Stomach smooth muscle (tissue), 2 donors: ENCODE results near the gene GNPTAB.

Source experiments
- H3K27ac ChIP-seq: one replicate; pipeline ENCODE4 v1.7.0; 2013; ENCODE audit warnings: mild to moderate bottlenecking, low read length, inconsistent platforms
- H3K27me3 ChIP-seq, 2 donors: one replicate each; pipeline ENCODE4 v1.7.0; 2013; ENCODE audit warnings: low read length in 2 of 2; ENCODE audit not compliant: insufficient read depth in 2 of 2, control insufficient read depth in 1 of 2
- H3K36me3 ChIP-seq, 2 donors: one replicate each; pipeline ENCODE4 v1.7.0; 2013; ENCODE audit warnings: low read length in 2 of 2; ENCODE audit not compliant: control insufficient read depth in 2 of 2, insufficient read depth in 2 of 2
- H3K4me1 ChIP-seq: one replicate; pipeline ENCODE4 v1.7.0; 2013; ENCODE audit warnings: low read length; ENCODE audit not compliant: control insufficient read depth, insufficient read depth
- H3K4me3 ChIP-seq, 2 donors: one replicate each; pipeline ENCODE4 v1.7.0; 2013; ENCODE audit warnings: low read length in 2 of 2
- H3K9ac ChIP-seq, 2 donors: one replicate each; pipeline ENCODE4 v1.7.0; 2013; ENCODE audit warnings: low read length in 2 of 2, mild to moderate bottlenecking in 1 of 2
- H3K9me3 ChIP-seq, 2 donors: one replicate each; pipeline ENCODE4 v1.7.0; 2013; ENCODE audit warnings: low read length in 2 of 2; ENCODE audit not compliant: control insufficient read depth in 2 of 2
- donor health status: healthy.
- donor health status: Pancreatic carcinoma.

GNPTAB gene

GRCh38 chr12:101804409-101804808 is 26.4 kb downstream of the GNPTAB start:
- Histone ChIP-seq H3K9me3 (no peaks in the 10 kb centered on the region), H3K27me3 (no peaks in the 10 kb centered on the region), H3K4me1 (no peaks in the 10 kb centered on the region), H3K27ac (no peak overlapping the region), H3K4me3 (no peak overlapping the region), H3K9ac (no peak overlapping the region), H3K36me3 (no peaks in the 10 kb centered on the region)

GRCh38 chr12:101803978-101804377 is 26.8 kb downstream of the GNPTAB start:
- Histone ChIP-seq H3K27me3 (no peaks in the 10 kb centered on the region), H3K9me3 (no peaks in the 10 kb centered on the region)

GRCh38 chr12:101802486-101802885 is 28.3 kb downstream of the GNPTAB start:
- H3K4me1 ChIP-seq = no peaks in the 10 kb centered on the region
- H3K9me3 ChIP-seq = no peaks in the 10 kb centered on the region
- H3K36me3 ChIP-seq = no peaks in the 10 kb centered on the region
- H3K9ac ChIP-seq = no peak overlapping the region
- no peak overlapping the region for H3K4me3 ChIP-seq
- no peak overlapping the region for H3K27ac ChIP-seq
- H3K27me3 ChIP-seq = no peaks in the 10 kb centered on the region

More at GRCh38 chr12:101803978-101804377, 26.8 kb downstream of the GNPTAB start:
- no peaks in the 10 kb centered on the region for H3K36me3 ChIP-seq
- H3K27ac ChIP-seq = no peak overlapping the region
- no peak overlapping the region for H3K9ac ChIP-seq
- H3K4me3 ChIP-seq = no peak overlapping the region
- no peaks in the 10 kb centered on the region for H3K4me1 ChIP-seq

GRCh38 chr12:101799774-101800173 is 31.0 kb downstream of the GNPTAB start:
- no peak overlapping the region for H3K9ac ChIP-seq
- H3K9me3 ChIP-seq = no peaks in the 10 kb centered on the region
- no peak overlapping the region for H3K4me3 ChIP-seq
- no peak overlapping the region for H3K27ac ChIP-seq
- H3K36me3 ChIP-seq = no peaks in the 10 kb centered on the region
- no peaks in the 10 kb centered on the region for H3K27me3 ChIP-seq
- no peaks in the 10 kb centered on the region for H3K4me1 ChIP-seq

- Histone ChIP-seq H3K27me3 (no peaks in the 10 kb centered on the region), H3K9ac (no peak overlapping the region), H3K27ac (no peak overlapping the region), H3K36me3 (peaks cover 0 to 3% of the 10 kb centered on the region in 2 donors), H3K9me3 (no peaks in the 10 kb centered on the region), H3K4me3 (no peak overlapping the region), H3K4me1 (no peaks in the 10 kb centered on the region)
These were observed 35.0 kb downstream of the GNPTAB start for GRCh38 chr12:101795786-101796185.

GRCh38 chr12:101795013-101795412 is 35.7 kb downstream of the GNPTAB start:
- Histone ChIP-seq H3K27me3 (no peaks in the 10 kb centered on the region), H3K36me3 (peaks cover 0 to 3% of the 10 kb centered on the region in 2 donors), H3K9me3 (no peaks in the 10 kb centered on the region), H3K9ac (no peak overlapping the region), H3K4me1 (no peaks in the 10 kb centered on the region), H3K27ac (no peak overlapping the region), H3K4me3 (no peak overlapping the region)

GRCh38 chr12:101794574-101794973 is 36.2 kb downstream of the GNPTAB start:
- H3K36me3 ChIP-seq = peaks cover 0 to 3% of the 10 kb centered on the region in 2 donors
- no peaks in the 10 kb centered on the region for H3K9me3 ChIP-seq

GRCh38 chr12:101793401-101793800 is 37.4 kb downstream of the GNPTAB start:
- no peak overlapping the region for H3K9ac ChIP-seq
- H3K27me3 ChIP-seq = no peaks in the 10 kb centered on the region
- peaks cover 0 to 3% of the 10 kb centered on the region in 2 donors for H3K36me3 ChIP-seq
- no peak overlapping the region for H3K4me3 ChIP-seq
- H3K4me1 ChIP-seq = no peaks in the 10 kb centered on the region
- H3K27ac ChIP-seq = no peak overlapping the region
- no peaks in the 10 kb centered on the region for H3K9me3 ChIP-seq

More at GRCh38 chr12:101794574-101794973, 36.2 kb downstream of the GNPTAB start:
- Histone ChIP-seq H3K9ac (no peak overlapping the region), H3K27ac (no peak overlapping the region), H3K4me3 (no peak overlapping the region), H3K4me1 (no peaks in the 10 kb centered on the region), H3K27me3 (no peaks in the 10 kb centered on the region)

- Histone ChIP-seq H3K9me3 (no peaks in the 10 kb centered on the region), H3K4me1 (no peaks in the 10 kb centered on the region), H3K4me3 (no peak overlapping the region), H3K9ac (no peak overlapping the region), H3K27ac (no peak overlapping the region), H3K36me3 (peaks cover 0 to 3% of the 10 kb centered on the region in 2 donors), H3K27me3 (no peaks in the 10 kb centered on the region)
These were observed 38.5 kb downstream of the GNPTAB start for GRCh38 chr12:101792046-101792931.

- Histone ChIP-seq H3K27me3 (no peaks in the 10 kb centered on the region), H3K9me3 (no peaks in the 10 kb centered on the region), H3K4me1 (no peaks in the 10 kb centered on the region), H3K27ac (no peak overlapping the region), H3K36me3 (peaks cover 6 to 11% of the 10 kb centered on the region in 2 donors), H3K4me3 (no peak overlapping the region), H3K9ac (no peak overlapping the region)
These were observed 41.6 kb downstream of the GNPTAB start for GRCh38 chr12:101789171-101789570.

- no peak overlapping the region for H3K27ac ChIP-seq
These were observed 45.1 kb downstream of the GNPTAB start for GRCh38 chr12:101785671-101786070.

More at GRCh38 chr12:101785671-101786070, 45.1 kb downstream of the GNPTAB start:
- H3K4me1 ChIP-seq = no peaks in the 10 kb centered on the region
- no peak overlapping the region for H3K9ac ChIP-seq
- no peaks in the 10 kb centered on the region for H3K9me3 ChIP-seq
- H3K36me3 ChIP-seq = peaks cover 6 to 12% of the 10 kb centered on the region in 2 donors
- H3K4me3 ChIP-seq = no peak overlapping the region
- no peaks in the 10 kb centered on the region for H3K27me3 ChIP-seq
